Bone marrow (tissue), 2 donors: Measurements from ENCODE around the gene GINM1.

Experiments used
- DNase-seq, 2 donors: peaks; one replicate each; lab custom pipeline; 2025; lab: John Stamatoyannopoulos, UW

Gene GINM1

GRCh38 chr6:149593408-149593807 is 27.2 kb downstream of the GINM1 start:
- no peak for DNase-seq

DNA sequence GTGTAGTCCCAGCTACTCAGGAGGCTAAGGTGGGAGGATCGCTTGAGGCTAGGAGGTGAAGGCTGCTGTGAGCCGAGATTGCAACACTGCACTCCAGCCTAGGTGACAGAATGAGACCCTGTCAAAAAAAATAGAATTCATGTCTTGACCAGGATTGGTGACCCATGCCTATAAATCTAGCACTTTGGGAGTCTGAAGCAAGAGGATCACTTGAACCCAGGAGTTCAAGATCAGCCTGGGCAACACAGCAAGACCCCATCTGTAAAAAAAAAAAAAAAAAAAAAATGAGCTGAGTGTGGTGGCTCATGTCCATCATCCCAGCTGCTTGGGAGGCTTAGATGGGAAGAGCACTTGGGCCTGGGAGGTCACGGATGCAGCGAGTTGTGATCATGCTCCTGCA is 34.3 kb downstream of the GINM1 start:
- DNase-seq = no peak

DNA sequence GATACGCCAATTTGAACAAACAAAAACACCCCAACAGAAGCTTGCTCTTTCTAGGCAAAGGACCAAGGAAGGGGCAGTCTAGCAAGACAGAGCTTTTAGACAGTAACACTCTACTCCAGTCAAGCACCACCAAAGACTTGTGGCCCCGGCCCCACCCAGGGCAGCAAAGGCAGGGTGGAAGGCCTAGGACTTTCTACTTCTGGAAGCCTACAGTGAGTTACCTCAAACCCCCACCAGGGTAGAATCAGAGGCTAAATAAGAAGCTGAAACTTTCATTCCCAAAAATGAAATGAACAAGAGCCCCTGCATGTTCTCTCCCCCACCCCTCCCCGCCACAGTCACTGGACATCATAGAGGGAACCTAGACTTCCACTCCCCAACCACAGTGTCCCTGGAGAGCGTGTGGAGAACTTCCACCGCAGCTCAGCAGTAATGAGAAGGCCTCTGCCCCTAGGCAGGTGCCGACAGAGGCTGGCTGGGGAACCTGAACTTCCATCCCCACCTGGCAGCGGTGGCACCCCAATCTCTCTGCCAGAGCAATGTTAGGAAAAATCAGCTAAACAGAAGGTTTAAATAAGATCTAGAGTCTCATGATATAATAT is 42.3 kb downstream of the GINM1 start:
- DNase-seq = no peak

DNA sequence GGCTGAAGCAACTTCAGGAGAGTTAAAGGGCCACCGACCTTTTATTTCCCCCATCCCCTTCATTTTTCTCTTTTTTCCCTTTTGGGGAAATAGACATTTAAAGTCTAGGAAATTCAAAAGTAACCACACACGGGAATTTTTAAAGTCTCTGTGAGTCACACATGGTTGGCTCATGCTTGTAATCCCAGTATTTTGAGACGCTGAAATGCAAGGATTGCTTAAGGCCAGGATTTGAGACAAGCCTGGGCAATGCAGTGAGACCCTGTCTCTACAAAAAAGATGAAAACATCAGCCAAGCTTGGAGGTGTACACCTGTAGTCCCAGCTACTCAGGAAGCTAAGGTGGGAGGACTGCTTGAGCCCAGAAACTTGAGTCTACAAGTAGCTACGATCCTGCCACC is 48.2 kb downstream of the GINM1 start:
- no peak for DNase-seq

DNA sequence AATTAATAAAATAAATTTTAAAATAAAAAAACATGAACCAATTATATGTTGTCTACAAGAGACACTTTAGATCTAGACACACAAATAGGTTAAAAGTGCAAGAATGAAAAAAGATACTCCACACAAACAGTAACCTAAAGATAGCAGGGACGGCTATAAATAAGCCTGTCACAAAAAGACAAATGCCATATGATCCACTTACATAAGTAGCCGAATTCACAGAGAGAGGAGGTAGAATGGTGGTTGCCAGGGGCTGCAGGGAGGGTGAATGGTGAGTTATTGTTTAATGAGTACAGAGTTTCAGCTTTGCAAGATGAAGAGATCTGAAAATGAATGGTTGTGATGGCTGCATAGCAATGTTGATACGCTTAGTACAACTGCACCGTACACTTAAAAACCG is 49.6 kb downstream of the GINM1 start:
- DNase-seq = no peak

DNA sequence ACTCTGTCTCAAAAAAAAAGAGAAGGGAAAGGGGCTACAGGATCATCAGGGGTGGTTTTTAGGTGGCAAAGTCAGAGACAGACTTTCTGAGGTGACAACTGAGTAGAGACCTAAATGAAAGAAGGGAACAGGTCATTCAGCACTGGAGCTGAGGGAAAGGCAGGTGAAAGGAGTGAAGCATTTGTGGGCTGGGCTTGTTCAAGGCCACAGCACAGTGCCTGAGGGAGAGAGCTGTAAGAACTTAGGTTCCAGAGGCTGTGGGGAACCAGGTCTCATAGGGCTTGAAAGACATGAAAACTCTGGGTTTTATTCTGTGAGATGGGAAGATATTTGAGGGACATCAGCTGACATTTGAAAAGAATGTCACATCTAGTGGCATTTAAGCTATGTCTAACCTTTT is 61.5 kb downstream of the GINM1 start:
- no peak for DNase-seq

DNA sequence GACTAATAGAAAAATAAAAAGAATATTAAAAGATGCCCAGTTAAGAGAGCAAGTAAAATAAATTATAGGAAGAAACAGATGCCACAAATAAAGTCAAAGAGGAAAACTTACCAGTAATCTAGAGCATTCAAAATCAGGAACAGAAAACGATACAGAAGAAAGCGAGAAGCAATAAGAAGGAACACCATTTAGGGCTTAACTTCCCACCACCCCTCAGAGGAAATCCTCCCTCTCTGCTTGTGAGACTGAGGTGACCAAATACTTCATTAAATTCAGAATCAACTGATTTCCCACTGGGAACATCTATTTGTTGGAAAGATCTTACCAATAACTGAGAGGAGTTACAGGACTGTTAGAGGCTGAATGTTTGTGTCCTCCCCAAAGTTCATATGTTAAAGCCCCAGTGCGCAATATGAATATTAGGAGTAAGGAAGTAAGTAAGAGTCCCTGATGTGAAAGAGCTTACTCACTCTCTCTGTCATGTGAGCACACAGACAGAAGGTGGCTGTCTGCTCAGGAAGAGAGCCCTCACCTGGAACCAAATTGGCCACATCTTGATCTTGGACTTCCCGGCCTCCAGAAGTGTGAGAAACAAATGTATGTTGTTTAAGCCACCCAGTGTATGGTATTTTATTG is 62.8 kb downstream of the GINM1 start:
- no peak for DNase-seq

GRCh38 chr6:149634315-149634714 is 68.1 kb downstream of the GINM1 start:
- no peak for DNase-seq

- no peak for DNase-seq
These were observed 69.9 kb downstream of the GINM1 start for GRCh38 chr6:149636124-149636523.
